IMR-90 (cell line): ENCODE measurements around the gene RNF31. TPM values are rescaled to one million over a fixed set of nuclear protein-coding genes. Genes with fewer than 3 reads are reported as not detected.

Source experiments
- ATAC-seq: fragments of 200-7000 bp; cut with Tn5 transposase; 2 replicates; pipeline ENCODE4 v1.9.1; 2020; ENCODE audit warnings: low read depth, mild to moderate bottlenecking, moderate library complexity
- BruUV-seq: library from RNA; stranded (reverse); fragments of 400-500 nt; replicated peaks from 2 replicates; lab custom pipeline; 2021; lab: Mats Ljungman, UMichigan
- CTCF ChIA-PET: fragments of 300-600 bp; formaldehyde crosslinking; extraction: SDS; loops from one replicate; lab custom pipeline; 2021; ENCODE audit warnings: antibody characterized with exemption; lab: Yijun Ruan, JAX
- POLR2A ChIA-PET: fragments of 300-600 bp; sonication (Branson Sonifier 250); formaldehyde crosslinking; loops from one replicate; lab custom pipeline; 2022; ENCODE audit warnings: antibody characterized with exemption; ENCODE audit not compliant: unreplicated experiment; lab: Charles Lee
- DNase-seq: peaks from one replicate; pipeline ENCODE4 v3.0.0; 2013
- H2AFZ ChIP-seq: replicated peaks from 2 replicates; pipeline ENCODE3; 2013; ENCODE audit warnings: low read length, mild to moderate bottlenecking; ENCODE audit not compliant: poor library complexity
- H2AK5ac ChIP-seq: 2 replicates; pipeline ENCODE4 v1.6.1; 2013; ENCODE audit warnings: low read depth, low read length, inconsistent platforms
- H2AK9ac ChIP-seq: replicated peaks from 2 replicates; pipeline ENCODE3; 2013; ENCODE audit warnings: mild to moderate bottlenecking, low read depth, low read length, moderate library complexity; ENCODE audit not compliant: poor library complexity
- H2BK120ac ChIP-seq: 2 replicates; pipeline ENCODE4 v1.6.1; 2013; ENCODE audit warnings: low read depth, low read length, inconsistent platforms
- H2BK15ac ChIP-seq: 3 replicates; pipeline ENCODE4 v1.6.1; 2013; ENCODE audit warnings: low read depth, low read length, inconsistent platforms
- H2BK20ac ChIP-seq: 2 replicates; pipeline ENCODE4 v1.6.1; 2013; ENCODE audit warnings: low read depth, mild to moderate bottlenecking, inconsistent platforms, low read length, moderate library complexity
- H2BK5ac ChIP-seq: 2 replicates; pipeline ENCODE4 v1.6.1; 2013; ENCODE audit warnings: mild to moderate bottlenecking, low read depth, low read length, inconsistent platforms; ENCODE audit not compliant: poor library complexity, severe bottlenecking
- H3K14ac ChIP-seq: replicated peaks from 2 replicates; pipeline ENCODE4 v1.6.1; 2013; ENCODE audit warnings: low read depth, low read length, inconsistent platforms
- H3K18ac ChIP-seq: 2 replicates; pipeline ENCODE4 v1.6.1; 2013; ENCODE audit warnings: low read depth, low read length, control low read depth
- H3K23ac ChIP-seq: 2 replicates; pipeline ENCODE4 v1.6.1; 2013; ENCODE audit warnings: low read depth, low read length, inconsistent platforms
- H3K27ac ChIP-seq: 2 replicates; pipeline ENCODE4 v1.5.1; 2013; ENCODE audit warnings: mild to moderate bottlenecking, control low read depth, low read length; ENCODE audit not compliant: insufficient read depth
- H3K27me3 ChIP-seq: 2 replicates; pipeline ENCODE4 v1.6.1; 2013; ENCODE audit warnings: low read length; ENCODE audit not compliant: control insufficient read depth, insufficient read depth
- H3K36me3 ChIP-seq: 2 replicates; pipeline ENCODE4 v1.6.1; 2013; ENCODE audit warnings: low read length, mixed read lengths; ENCODE audit not compliant: control insufficient read depth, insufficient read depth
- H3K4ac ChIP-seq: 2 replicates; pipeline ENCODE4 v1.6.1; 2013; ENCODE audit warnings: low read depth, low read length, inconsistent platforms
- H3K4me1 ChIP-seq: 2 replicates; pipeline ENCODE4 v1.6.1; 2013; ENCODE audit warnings: low read length, mixed read lengths; ENCODE audit not compliant: control insufficient read depth, insufficient read depth
- H3K4me2 ChIP-seq: 2 replicates; pipeline ENCODE4 v1.6.1; 2013; ENCODE audit warnings: low read depth, mild to moderate bottlenecking, control low read depth, low read length, moderate library complexity
- H3K4me3 ChIP-seq: 2 replicates; pipeline ENCODE4 v1.5.1; 2013; ENCODE audit warnings: low read depth, mild to moderate bottlenecking, control low read depth, low read length, moderate library complexity; ENCODE audit not compliant: insufficient read depth
- H3K56ac ChIP-seq: 2 replicates; pipeline ENCODE4 v1.6.1; 2013; ENCODE audit warnings: low read length, inconsistent platforms; ENCODE audit not compliant: insufficient read depth; ENCODE audit errors: extremely low read depth
- H3K79me1 ChIP-seq, 2 experiments: 2 replicates each; pipeline ENCODE4 v1.6.1; 2013; ENCODE audit warnings: low read length in 2 of 2, inconsistent platforms in 1 of 2, low read depth in 1 of 2
- H3K9ac ChIP-seq: 2 replicates; pipeline ENCODE4 v1.6.1; 2013; ENCODE audit warnings: low read depth, low read length, control low read depth
- H3K9me1 ChIP-seq: 2 replicates; pipeline ENCODE4 v1.6.1; 2013; ENCODE audit warnings: low read length, inconsistent platforms; ENCODE audit not compliant: insufficient read depth
- H3K9me3 ChIP-seq: 2 replicates; pipeline ENCODE4 v1.6.1; 2013; ENCODE audit warnings: low read length; ENCODE audit not compliant: control insufficient read depth, insufficient read depth
- H4K20me1 ChIP-seq: 2 replicates; pipeline ENCODE4 v1.6.1; 2013; ENCODE audit warnings: low read length, inconsistent platforms; ENCODE audit not compliant: insufficient read depth
- H4K5ac ChIP-seq: 2 replicates; pipeline ENCODE4 v1.6.1; 2013; ENCODE audit warnings: mild to moderate bottlenecking, low read depth, low read length, control low read depth
- H4K8ac ChIP-seq, 2 experiments: 2 replicates each; pipeline ENCODE4 v1.6.1; 2013; ENCODE audit warnings: low read depth in 2 of 2, low read length in 2 of 2, control low read depth in 1 of 2, inconsistent platforms in 1 of 2
- H4K91ac ChIP-seq: 2 replicates; pipeline ENCODE4 v1.6.1; 2013; ENCODE audit warnings: low read depth, low read length, inconsistent platforms; ENCODE audit not compliant: insufficient read depth
- CEBPB ChIP-seq: IDR thresholded peaks from 2 replicates; pipeline ENCODE4 v1.6.1; 2012; ENCODE audit warnings: low read depth, low read length, improper control_type of control experiment
- RAD21 ChIP-seq: IDR thresholded peaks from 2 replicates; pipeline ENCODE4 v1.6.1; 2012; ENCODE audit warnings: low read length, improper control_type of control experiment
- SMC3 ChIP-seq: fragments of 150-350 bp; IDR thresholded peaks from 2 replicates; pipeline ENCODE4 v1.6.1; 2016; ENCODE audit warnings: low read depth, mild to moderate bottlenecking, antibody characterized with exemption, low read length, moderate library complexity
- WGBS, 2 experiments: methylation state at CpG; one replicate each; pipeline versions ENCODE4 v1.1.5 to v1.1.7; 2013; ENCODE audit warnings: missing lambda C conversion rate in 2 of 2; ENCODE audit not compliant: insufficient read length in 1 of 2; ENCODE audit errors: extremely low coverage in 2 of 2; 5-methylcytosine and 5-hydroxymethylcytosine counted together
- dilution Hi-C: fragments of 300-500 bp; cut with HindIII; formaldehyde crosslinking; loops from one replicate; pipeline ENCODE4 v1.14.3; 2018; ENCODE audit warnings: low sequenced_read_pairs; ENCODE audit not compliant: unreplicated experiment
- in situ Hi-C: fragments of 300-500 bp; cut with MboI; formaldehyde crosslinking; loops from 3 replicates; pipeline ENCODE4 v1.14.3; 2019; ENCODE audit warnings: low sequenced_read_pairs, inconsistent platforms, mixed read lengths
- intact Hi-C: fragments of 100-400 bp; cut with micrococcal nuclease; formaldehyde crosslinking; loops from 2 replicates; pipeline ENCODE4 v1.10.0; 2022
- polyA plus RNA-seq, 3 experiments: library from polyadenylated mRNA; depleted of rRNA; stranded (reverse); fragments of >200 nt; gene quantifications; 2 replicates each; pipeline ENCODE4 v1.2.3, GENCODE V29; 2012; ENCODE audit warnings: low replicate concordance in 1 of 3
- total RNA-seq: library from RNA; depleted of rRNA; stranded (reverse); fragments of >200 nt; gene quantifications from 2 replicates; pipeline ENCODE4 v1.2.3, GENCODE V29; 2012
- TF ChIP-seq, protein P1 (sequence below): fragments of 150-350 bp; IDR thresholded peaks from 2 replicates; pipeline ENCODE4 v1.6.1; 2017; ENCODE audit warnings: mild to moderate bottlenecking, antibody characterized with exemption, low read length, low read depth

Gene RNF31
- total and polyA plus RNA-seq, 2 of the 4 experiments (the other 2 are of a cell fraction): 31.6 to 37.5 TPM

DNA sequence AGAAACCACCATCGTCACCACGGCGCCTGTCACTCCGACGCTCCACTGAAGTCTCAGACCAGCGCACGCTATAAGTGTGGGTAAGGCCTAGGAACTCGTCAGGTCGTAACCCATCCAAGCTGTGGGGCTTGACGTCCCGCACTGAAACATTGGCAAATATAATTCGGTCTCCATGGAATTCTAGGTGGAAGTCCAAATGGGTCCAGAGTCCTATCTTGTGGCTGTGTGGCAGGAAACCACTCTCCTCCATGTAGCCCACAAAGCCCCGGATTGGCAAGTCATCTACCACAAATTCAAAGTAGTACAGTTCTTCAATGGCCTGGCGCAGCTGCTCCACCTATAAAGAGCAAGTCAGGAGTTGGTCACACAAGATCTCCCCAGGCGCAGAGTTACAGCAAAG is 45.6 kb downstream of the RNF31 start:
- no peak overlapping the region for H3K23ac ChIP-seq
- POLR2A ChIA-PET: no interaction called here
- H3K56ac ChIP-seq: no peak overlapping the region
- no peak overlapping the region for H2BK120ac ChIP-seq
- dilution Hi-C loops: no loop called here
- no peak overlapping the region for H2AK5ac ChIP-seq
- H3K27me3 ChIP-seq: no peaks in the 10 kb centered on the region
- H4K20me1 ChIP-seq: no peaks in the 10 kb centered on the region
- peaks cover 34 to 68% of the 10 kb centered on the region in 2 experiments for H3K79me1 ChIP-seq
- no peak overlapping the region for H4K91ac ChIP-seq
- H2BK20ac ChIP-seq: no peak overlapping the region
- H3K27ac ChIP-seq: no peak overlapping the region
- no peak overlapping the region for H3K9ac ChIP-seq
- no peak overlapping the region for H3K4me2 ChIP-seq
- H3K14ac ChIP-seq: no peak overlapping the region
- ATAC-seq (no peak), DNase-seq (no peak)
- H4K8ac ChIP-seq: no peak overlapping the region
- H2BK5ac ChIP-seq: no peak overlapping the region
- BruUV-seq: no TSS peak
- 100% methylated on average over 5 of the region's 15 CpGs; no CpG with 5 or more reads in 1 of the 2 experiments for WGBS, 2 experiments
- H2BK15ac ChIP-seq: no peak overlapping the region
- in situ Hi-C loops: no loop called here
- H4K5ac ChIP-seq: no peak overlapping the region
- H3K18ac ChIP-seq: no peak overlapping the region
- TF ChIP-seq SMC3 (no peak), RAD21 (no peak), CEBPB (no peak)
- TF ChIP-seq, protein P1, sequence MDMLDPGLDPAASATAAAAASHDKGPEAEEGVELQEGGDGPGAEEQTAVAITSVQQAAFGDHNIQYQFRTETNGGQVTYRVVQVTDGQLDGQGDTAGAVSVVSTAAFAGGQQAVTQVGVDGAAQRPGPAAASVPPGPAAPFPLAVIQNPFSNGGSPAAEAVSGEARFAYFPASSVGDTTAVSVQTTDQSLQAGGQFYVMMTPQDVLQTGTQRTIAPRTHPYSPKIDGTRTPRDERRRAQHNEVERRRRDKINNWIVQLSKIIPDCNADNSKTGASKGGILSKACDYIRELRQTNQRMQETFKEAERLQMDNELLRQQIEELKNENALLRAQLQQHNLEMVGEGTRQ: no peak
- H3K9me3 ChIP-seq: no peaks in the 10 kb centered on the region
- H3K36me3 ChIP-seq: peaks cover 21% of the 10 kb centered on the region
- peaks cover 12% of the 10 kb centered on the region; the same call in 1 of the 2 replicates for H3K9me1 ChIP-seq
- H3K4ac ChIP-seq: no peak overlapping the region
- CTCF ChIA-PET: no interaction called here
- intact Hi-C loops: no loop called here
- no peak overlapping the region for H2AK9ac ChIP-seq
- H3K4me3 ChIP-seq: no peak overlapping the region
- peaks cover 8% of the 10 kb centered on the region for H3K4me1 ChIP-seq
- H2AFZ ChIP-seq: no peak overlapping the region
